B cell (primary cell): ENCODE measurements around the gene PSMC3IP. TPM values are rescaled to one million over a fixed set of nuclear protein-coding genes. Genes with fewer than 3 reads are reported as not detected.
A peak's percentile ranks its signal among the peaks of the same experiment; 100 is the strongest.

Source experiments
- ATAC-seq: fragments of 200-7000 bp; cut with Tn5 transposase; one replicate; pipeline ENCODE4 v1.10.0; 2021; ENCODE audit warnings: low read depth, mild to moderate bottlenecking, moderate number of reproducible peaks, moderate library complexity
- CTCF ChIA-PET: fragments of 350-600 bp; sonication (Branson Sonifier 250); formaldehyde crosslinking; loops from one replicate; lab custom pipeline; 2021; ENCODE audit warnings: antibody characterized with exemption, inconsistent platforms; lab: Charles Lee
- POLR2A ChIA-PET: fragments of 350-600 bp; sonication (Branson Sonifier 250); formaldehyde crosslinking; loops from one replicate; lab custom pipeline; 2021; ENCODE audit warnings: antibody characterized with exemption; lab: Charles Lee
- DNase-seq: peaks from one replicate; pipeline ENCODE4 v3.0.0; 2013
- H2AFZ ChIP-seq: 2 replicates; pipeline ENCODE4 v1.6.1; 2012; ENCODE audit warnings: mild to moderate bottlenecking, low read depth, low read length; ENCODE audit not compliant: insufficient read depth, poor library complexity, severe bottlenecking
- H3K27ac ChIP-seq, 2 donors: 1 replicate in 1 of 2; 2 replicates in 1 of 2; pipeline ENCODE4 v1.5.1; 2012 to 2013; ENCODE audit warnings: low read length in 2 of 2, mild to moderate bottlenecking in 2 of 2, moderate library complexity in 1 of 2
- H3K27me3 ChIP-seq, 4 experiments: fragments of 200-600 bp in 1 of 4; sonication (generic) in 1 of 4; replicated peaks in 1 of 4; 1 replicate in 2 of 4; 2 replicates in 2 of 4; pipeline versions ENCODE4 v1.6.1 to v1.7.0; 2013 to 2016; ENCODE audit warnings: low read length in 3 of 4, mild to moderate bottlenecking in 2 of 4, mixed read lengths in 1 of 4, moderate library complexity in 1 of 4; ENCODE audit not compliant: insufficient read depth in 4 of 4, control insufficient read depth in 3 of 4; ENCODE audit errors: control extremely low read depth in 1 of 4
- H3K36me3 ChIP-seq, 2 experiments: replicated peaks in 1 of 2; 1 replicate in 1 of 2; 2 replicates in 1 of 2; pipeline versions ENCODE4 v1.6.1 to v1.7.1; 2013; ENCODE audit warnings: low read length in 1 of 2; ENCODE audit not compliant: insufficient read depth in 2 of 2, control insufficient read depth in 1 of 2; ENCODE audit errors: control extremely low read depth in 1 of 2, extremely low read depth in 1 of 2
- H3K4me1 ChIP-seq, 2 donors: fragments of 200-600 bp in 1 of 2; sonication (generic) in 1 of 2; 1 replicate in 1 of 2; 2 replicates in 1 of 2; pipeline versions ENCODE4 v1.5.1 to v1.6.1; 2013 to 2017; ENCODE audit warnings: low read length in 2 of 2; ENCODE audit not compliant: control insufficient read depth in 2 of 2, insufficient read depth in 2 of 2
- H3K4me2 ChIP-seq: replicated peaks from 2 replicates; pipeline ENCODE3; 2012; ENCODE audit warnings: mild to moderate bottlenecking, low read depth, low read length; ENCODE audit not compliant: poor library complexity, severe bottlenecking
- H3K4me3 ChIP-seq, 5 experiments: fragments of 200-600 bp in 1 of 5; sonication (generic) in 1 of 5; 1 replicate in 3 of 5; 2 replicates in 2 of 5; pipeline versions ENCODE4 v1.5.1 to v1.7.0; 2011 to 2016; ENCODE audit warnings: low read length in 4 of 5, mild to moderate bottlenecking in 4 of 5, low read depth in 2 of 5, control low read depth in 1 of 5, moderate library complexity in 1 of 5; ENCODE audit not compliant: insufficient read depth in 1 of 5; ENCODE audit errors: control extremely low read depth in 1 of 5, extremely low read depth in 1 of 5
- H3K79me2 ChIP-seq: fragments of 200-600 bp; sonication (generic); one replicate; pipeline ENCODE4 v1.6.0; 2016; ENCODE audit warnings: low read length; ENCODE audit not compliant: control insufficient read depth, insufficient read depth
- H3K9ac ChIP-seq: fragments of 200-600 bp; sonication (generic); 2 replicates; pipeline ENCODE4 v1.6.1; 2017; ENCODE audit warnings: mild to moderate bottlenecking, low read length, moderate library complexity
- H3K9me3 ChIP-seq, 3 donors: one replicate each; pipeline versions ENCODE4 v1.6.1 to v1.7.1; 2013; ENCODE audit warnings: low read length in 2 of 3; ENCODE audit not compliant: control insufficient read depth in 2 of 3, insufficient read depth in 1 of 3; ENCODE audit errors: control extremely low read depth in 1 of 3
- H4K20me1 ChIP-seq: 2 replicates; pipeline ENCODE4 v1.6.0; 2012; ENCODE audit warnings: mild to moderate bottlenecking, low read length; ENCODE audit not compliant: insufficient read depth, control insufficient read depth, poor library complexity, severe bottlenecking
- H3K27ac Mint-ChIP-seq: one replicate; pipeline ENCODE4 v1.8.0; 2021; ENCODE audit warnings: mixed read lengths
- H3K27me3 Mint-ChIP-seq: one replicate; pipeline ENCODE4 v1.8.0; 2021; ENCODE audit warnings: mixed read lengths
- H3K4me1 Mint-ChIP-seq: one replicate; pipeline ENCODE4 v1.8.0; 2021; ENCODE audit warnings: mixed read lengths
- H3K4me3 Mint-ChIP-seq: one replicate; pipeline ENCODE4 v1.8.0; 2021; ENCODE audit warnings: mixed read lengths
- H3K9me3 Mint-ChIP-seq: one replicate; pipeline ENCODE4 v1.8.0; 2022; ENCODE audit warnings: mixed read lengths; ENCODE audit not compliant: insufficient read depth
- CTCF ChIP-seq: fragments of 200-600 bp; IDR thresholded peaks from one replicate; pipeline ENCODE4 v1.8.0; 2022; ENCODE audit warnings: antibody characterized with exemption, mild to moderate bottlenecking
- EZH2 ChIP-seq: IDR thresholded peaks from 2 replicates; pipeline ENCODE4 v1.6.1; 2012; ENCODE audit warnings: borderline replicate concordance, low read depth, mild to moderate bottlenecking, moderate library complexity, low read length; ENCODE audit not compliant: insufficient read depth, poor library complexity, severe bottlenecking
- WGBS: methylation state at CpG from one replicate; pipeline ENCODE4 v1.1.5; 2013; ENCODE audit warnings: missing lambda C conversion rate; ENCODE audit not compliant: insufficient coverage; 5-methylcytosine and 5-hydroxymethylcytosine counted together
- intact Hi-C: fragments of 100-400 bp; cut with micrococcal nuclease; formaldehyde crosslinking; loops from one replicate; pipeline ENCODE4 v1.10.0; 2022
- polyA plus RNA-seq: library from polyadenylated mRNA; depleted of rRNA; stranded (reverse); fragments of >200 nt; gene quantifications from 2 replicates; pipeline ENCODE4 v1.2.3, GENCODE V29; 2012
- total RNA-seq, 2 donors: library from RNA; stranded (reverse); fragments of 120-200 nt in 1 of 2; gene quantifications; 1 replicate in 1 of 2; 2 replicates in 1 of 2; pipeline versions ENCODE4 v1.2.3 to v1.2.4, GENCODE V29; 2013 to 2022

PSMC3IP gene
- total and polyA plus RNA-seq, 2 donors (not counting 1 experiment from before 2014, with no cell fraction given): 2.8 to 10.4 TPM

- ChIA-PET POLR2A (interaction anchor here (1.5 to 2.4 kb wide), 3 partner anchors 11 to 18 kb away, joined by 6 to 19 read pairs (median 18); partner anchors contain the start of gene PSMC3IP), CTCF (interaction anchor here (1.4 to 6.4 kb wide), 4 partner anchors 11 to 36 kb away, joined by 4 to 51 read pairs (median 12); partner anchors contain the start of gene PSMC3IP)
- Mint-ChIP-seq H3K9me3 (no peaks in the 10 kb centered on the region), H3K4me1 (peaks cover 41% of the 10 kb centered on the region), H3K27ac (peak overlapping the region; percentile 98), H3K4me3 (peak overlapping the region; percentile 99), H3K27me3 (no peaks in the 10 kb centered on the region)
- Histone ChIP-seq H3K4me1 (peaks cover 30 to 47% of the 10 kb centered on the region in 2 donors), H2AFZ (peak overlapping the region; percentile 83), H3K9ac (peak overlapping the region; percentile 77), H3K9me3 (no peaks in the 10 kb centered on the region), H3K79me2 (peaks cover 63% of the 10 kb centered on the region), H3K4me2 (peak overlapping the region; percentile 93), H3K36me3 (peaks cover 0 to 47% of the 10 kb centered on the region in 2 experiments), H3K27me3 (no peaks in the 10 kb centered on the region), H3K27ac (peak overlapping the region; percentile 59 to 78), H3K4me3 (peak overlapping the region in 4 of 5 experiments; percentile 66 to 88 (median 73)), H4K20me1 (peaks cover 25% of the 10 kb centered on the region)
- WGBS: 57% methylated on average over 27 of the region's 28 CpGs
- intact Hi-C loops: loop anchor here (5.0 kb wide), 1 partner anchor 111 kb away; the partner anchor contains the start of gene PLEKHH3
- DNase-seq: no peak
- ATAC-seq: no peak
- no peak for TF ChIP-seq EZH2
- no peak for TF ChIP-seq CTCF
Measured at GRCh38 chr17:42566215-42566882, 11.2 kb downstream of the PSMC3IP start.
